CD4-positive, alpha-beta T cell treated with Interleukin-4 for 4 hours (primary cell): ENCODE results near the gene ERI3.

Experiments
- DNase-seq: peaks from one replicate; pipeline ENCODE4 v3.0.0-alpha.2; 2020

ERI3 gene

DNA sequence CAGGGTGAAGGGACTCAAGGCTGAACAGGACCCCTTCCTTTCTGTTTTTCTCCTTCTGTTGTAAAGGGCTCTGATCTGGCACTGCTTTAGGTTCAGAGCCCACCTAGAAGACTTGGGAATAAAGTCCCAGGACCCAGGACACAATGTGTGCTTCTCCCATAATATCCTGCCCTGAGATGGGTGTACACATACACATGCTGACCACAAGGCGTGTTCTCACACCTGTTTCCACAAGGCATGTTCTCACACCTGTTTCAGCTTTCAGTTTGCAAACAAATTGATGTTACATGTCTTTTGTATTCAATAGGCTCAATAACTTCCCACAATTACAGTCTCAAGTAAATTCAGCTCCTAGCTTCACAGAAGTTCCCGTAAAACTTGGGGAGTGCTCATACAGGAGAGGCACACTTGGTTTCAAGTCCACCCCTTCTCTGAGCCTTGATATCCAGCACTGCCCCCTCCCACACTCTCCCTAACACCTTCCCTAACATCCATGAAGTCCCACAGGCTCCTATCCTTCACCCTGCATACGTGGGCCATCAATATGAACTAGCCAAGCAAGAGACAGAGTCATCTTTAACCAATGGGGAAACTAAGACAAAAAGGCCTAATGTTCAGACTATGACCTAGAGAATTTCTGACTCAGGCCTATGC lies 41.7 kb downstream of the ERI3 start:
- no peak for DNase-seq

DNA sequence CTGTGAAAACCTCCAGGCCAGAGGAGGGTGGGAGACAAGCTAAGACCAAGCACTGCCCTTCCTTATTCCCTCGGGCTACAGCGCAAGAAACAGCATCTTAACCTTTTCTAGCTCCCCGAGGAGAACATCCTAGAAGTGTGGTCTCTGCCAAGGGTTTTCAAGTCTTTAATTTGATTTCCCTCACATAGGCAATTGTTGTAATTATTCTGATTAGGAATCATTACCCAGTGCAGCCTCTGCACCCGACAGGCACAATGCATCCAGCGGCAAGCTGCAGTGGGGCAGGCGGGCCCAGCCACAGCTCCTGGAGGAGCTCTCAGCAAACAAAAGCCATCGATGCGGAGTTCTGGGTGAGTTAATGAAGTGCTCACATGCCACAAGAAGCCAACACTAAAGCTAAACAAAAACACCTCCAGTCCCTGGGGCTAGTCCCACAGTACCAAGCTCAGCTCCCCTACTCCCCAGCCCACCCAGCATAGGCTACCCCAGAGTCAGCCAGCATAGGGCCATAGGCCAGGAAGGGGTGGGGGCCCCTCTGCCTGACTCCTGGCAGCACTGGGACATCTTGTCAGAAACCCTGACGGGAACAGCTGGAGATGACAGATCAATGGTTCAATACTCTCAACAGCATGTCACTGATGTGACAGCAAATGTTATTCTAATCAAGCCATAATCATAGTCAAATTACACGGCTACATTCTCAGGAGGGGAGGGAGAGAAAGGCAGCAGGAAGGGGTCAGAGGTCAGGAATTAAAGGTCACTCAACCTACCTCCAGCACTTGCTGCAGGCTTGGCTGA lies 42.5 kb downstream of the ERI3 start:
- no peak for DNase-seq

DNA sequence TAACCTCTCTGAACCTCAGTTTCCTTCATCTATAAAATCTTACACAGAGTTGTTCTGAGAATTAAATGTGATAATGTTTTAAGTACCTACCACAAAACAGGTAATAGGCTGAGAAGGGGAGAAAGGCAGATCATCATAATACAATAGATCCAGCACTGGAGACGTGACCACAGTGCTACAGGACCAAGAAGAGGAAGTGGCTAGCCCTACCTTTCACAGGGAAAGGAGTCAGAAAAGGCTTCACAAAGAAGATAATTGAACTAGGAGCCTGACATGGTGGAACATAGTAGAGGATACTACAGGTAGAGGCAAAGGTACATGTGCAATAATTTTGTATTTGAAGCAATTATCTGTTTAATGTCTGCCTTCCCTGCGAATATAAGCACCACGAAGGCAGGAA lies 45.1 kb downstream of the ERI3 start:
- DNase-seq: no peak

DNA sequence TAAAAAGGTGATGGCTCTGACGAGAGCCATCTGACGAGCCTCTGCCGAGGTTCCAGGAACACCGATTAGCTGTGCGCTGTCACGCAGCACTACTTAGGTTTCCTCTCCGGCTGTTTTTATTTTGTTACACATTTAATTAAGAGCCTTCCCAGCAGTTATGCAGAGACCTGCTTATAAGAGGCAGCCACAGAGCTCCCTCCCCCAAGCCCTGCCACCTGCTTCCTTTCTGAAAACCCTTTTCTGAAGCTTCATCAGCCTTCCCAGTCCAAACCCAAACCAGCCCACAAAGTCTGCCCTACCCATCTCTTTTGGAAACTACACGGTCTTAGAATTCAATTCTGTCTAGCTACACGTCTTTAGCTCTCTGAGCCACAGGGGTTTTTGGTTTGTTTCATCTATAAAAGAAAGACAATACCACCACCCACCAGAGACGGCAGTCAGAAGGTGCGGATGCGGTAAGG lies 49.1 kb downstream of the ERI3 start:
- peak; percentile 1 for DNase-seq

DNA sequence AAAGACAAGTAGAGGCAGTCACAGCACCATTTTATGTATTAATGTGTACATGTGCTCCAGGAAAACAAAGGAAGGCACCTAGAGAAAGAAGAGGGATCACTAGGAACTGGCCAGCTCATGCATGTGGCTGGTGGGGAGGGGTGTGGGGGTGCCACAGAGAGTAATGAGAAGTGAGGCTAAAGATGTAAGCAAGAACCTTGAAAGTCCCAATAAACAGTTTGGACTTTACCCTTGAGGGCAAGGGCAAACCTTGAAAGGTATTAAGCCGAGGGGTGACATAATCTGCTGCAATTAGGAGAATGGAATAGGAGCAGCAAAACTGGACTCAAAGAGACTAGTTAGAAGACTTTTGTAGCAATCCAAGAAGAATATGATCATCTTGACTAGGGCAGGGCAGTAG lies 51.5 kb downstream of the ERI3 start:
- no peak for DNase-seq

DNA sequence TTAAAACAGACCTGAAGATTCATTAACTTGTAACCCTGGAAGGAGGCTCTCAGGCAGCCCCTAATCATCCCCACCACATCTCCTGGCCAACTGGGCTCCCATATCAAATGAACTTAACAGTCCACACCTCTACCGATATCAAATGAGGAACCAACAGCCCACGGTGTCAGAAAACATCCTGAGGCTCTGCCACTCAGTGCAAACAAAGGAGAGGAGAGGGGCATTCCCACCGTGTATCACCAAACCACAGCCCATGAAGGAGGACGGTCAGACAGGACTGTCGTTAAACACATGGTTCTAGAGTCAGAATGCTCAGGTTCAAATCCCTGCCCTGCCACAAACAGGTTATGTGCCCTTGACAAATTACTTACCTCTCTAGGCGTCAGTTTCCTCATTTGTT lies 52.5 kb downstream of the ERI3 start:
- no peak for DNase-seq

DNA sequence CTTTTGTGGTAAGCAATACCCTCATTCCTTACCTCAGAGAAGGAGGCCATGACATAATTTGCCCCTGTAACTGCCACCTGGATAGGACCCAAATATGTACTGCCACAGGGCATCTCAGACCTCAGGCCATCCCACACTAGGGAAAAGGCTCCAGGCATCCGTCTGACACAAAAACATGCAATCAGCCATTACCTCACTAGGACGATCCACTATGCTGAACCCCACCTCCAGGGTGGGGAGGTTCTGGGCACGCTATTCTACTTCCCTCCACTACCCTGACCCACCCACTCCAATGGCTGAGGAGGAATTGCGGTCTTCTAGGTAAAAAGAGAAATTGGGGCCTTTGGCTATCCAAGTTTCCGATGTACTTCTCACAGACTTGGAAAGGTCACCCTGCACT lies 53.6 kb downstream of the ERI3 start:
- DNase-seq: no peak

DNA sequence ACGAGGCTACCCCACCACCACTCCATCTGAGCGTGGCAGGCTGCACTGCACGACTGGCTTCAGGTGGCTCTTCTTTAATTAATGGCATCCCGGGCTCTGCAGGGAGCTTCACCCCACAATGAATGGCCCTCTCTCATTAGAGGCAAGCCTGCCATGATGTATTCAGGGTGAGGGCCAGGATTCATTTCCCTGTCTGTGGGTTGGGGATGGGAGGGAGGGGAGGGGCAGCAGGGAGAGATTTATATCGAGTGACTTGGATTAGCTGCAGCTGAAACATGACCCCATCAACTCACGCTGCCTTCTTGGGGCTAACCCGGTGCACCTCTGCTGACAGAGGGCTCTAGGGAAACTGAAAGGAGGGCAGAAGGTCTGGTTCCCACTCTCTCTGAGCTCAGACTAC lies 54.2 kb downstream of the ERI3 start:
- DNase-seq: no peak

DNA sequence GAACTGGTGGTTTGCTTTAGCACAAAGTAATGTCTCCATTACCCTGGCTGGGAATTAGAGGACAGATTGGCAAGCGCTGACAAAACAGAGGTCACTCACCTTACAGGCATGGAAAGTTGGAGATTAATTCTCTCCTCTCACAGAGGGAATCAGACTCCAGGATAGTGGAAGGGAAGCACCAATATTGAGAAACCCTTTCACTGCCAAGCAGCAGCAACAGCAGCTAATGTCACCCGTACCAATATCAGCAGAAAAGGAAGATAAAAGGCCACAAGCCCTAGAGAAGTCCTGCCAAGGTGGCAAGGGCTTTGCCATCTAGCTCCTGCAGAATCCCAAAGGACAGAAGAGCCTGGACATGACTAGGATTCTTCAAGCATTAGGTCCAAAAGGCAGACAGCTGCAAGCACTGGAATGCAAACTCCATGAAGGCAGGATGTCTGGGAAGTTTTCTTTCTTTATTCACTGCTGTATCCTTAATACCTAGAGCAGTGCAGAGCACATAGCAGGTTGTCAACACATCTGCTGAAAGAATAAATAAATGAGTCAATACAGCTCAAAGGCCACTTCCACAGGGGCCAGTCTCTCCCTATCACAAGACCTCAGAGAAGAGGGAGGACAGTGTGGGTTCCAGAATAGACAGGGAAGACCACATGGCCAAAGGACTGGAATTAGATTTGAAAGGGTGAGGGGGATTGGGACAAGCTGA lies 57.2 kb downstream of the ERI3 start:
- DNase-seq: no peak

DNA sequence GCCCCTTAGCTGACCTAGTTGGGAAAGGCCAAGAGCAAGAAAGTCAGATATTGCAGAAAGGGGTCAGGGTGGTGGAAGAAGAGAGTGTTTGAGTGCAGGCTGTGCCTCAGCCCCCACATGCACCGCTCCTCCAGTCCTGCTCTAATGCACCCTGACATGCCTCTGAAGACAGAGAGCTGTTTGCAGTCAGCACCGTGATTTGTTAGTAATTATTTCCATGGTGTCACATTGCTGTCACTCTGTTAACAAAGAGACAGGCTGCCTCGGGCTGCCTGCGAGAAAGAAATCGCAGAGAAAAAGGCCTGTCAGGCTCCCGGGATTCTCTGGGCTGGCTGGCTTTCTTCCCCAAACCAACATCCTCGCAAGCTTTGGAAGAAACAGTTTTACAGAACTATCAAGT lies 58.3 kb downstream of the ERI3 start:
- DNase-seq: no peak

DNA sequence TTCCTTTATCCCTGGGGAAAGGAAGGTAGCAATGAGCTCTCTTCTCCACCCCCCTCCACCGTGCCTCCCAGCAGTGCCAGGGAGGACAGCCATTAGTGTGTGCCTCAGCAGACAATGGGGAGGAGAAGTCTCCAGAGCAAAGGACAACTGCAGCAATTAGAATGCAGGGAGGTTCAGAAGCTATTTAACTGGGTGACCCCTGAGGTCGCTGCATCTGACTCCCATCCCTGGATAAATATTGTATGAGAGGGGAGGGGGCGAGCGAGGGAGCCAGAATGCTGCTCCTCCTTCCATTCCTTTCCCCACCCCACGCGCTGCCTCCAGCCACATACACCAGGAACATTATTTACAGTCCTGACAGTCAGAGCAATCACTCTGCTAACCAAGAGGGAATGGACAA lies 59.0 kb downstream of the ERI3 start:
- DNase-seq: no peak

DNA sequence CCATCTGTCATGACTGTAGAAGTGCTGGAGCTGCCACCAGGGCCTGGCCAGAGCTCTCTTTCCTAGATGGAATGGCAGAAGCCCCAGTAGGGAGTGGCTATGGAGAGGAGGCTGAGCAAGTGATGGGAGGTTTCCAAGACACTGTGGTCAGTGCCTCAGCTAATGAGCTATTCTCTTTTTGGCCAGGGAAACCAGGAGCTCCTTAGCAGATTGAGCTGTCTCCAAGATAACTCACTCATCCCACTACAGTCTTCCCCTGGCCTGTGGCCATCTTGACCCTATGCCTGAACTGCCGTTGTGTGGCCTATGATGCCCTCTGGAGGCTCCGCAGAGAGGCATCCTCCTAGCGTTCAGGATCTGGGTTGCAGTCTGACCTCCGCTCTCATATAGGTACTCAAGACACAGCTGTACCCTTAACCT lies 60.5 kb downstream of the ERI3 start:
- DNase-seq: no peak

DNA sequence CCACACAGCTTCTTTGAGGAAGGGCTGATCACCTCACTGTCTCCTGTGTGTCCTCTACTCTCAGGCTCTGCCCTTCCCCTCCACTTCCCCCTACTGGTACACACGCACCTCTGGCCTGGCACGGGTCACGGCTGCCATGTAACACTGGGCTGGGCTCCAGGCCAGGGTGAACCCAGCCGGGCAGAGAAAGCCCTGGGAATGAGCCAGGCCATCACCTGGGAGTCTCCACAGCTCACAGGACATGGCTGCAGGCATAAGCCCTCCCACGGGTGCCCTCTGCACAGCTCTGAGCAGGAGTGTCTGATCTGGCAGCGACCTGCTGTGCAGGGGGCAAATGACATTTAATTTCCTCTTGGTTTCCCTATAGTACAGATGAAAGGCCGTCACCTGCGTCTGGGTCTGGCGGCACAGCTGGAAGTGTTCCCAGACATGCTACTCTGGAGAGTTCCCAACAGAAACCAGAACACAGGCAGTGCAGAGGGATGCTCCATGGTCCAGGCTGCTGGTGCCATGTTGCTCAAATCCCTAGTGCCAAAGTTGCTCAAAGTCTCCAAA lies 61.2 kb downstream of the ERI3 start:
- DNase-seq: no peak

DNA sequence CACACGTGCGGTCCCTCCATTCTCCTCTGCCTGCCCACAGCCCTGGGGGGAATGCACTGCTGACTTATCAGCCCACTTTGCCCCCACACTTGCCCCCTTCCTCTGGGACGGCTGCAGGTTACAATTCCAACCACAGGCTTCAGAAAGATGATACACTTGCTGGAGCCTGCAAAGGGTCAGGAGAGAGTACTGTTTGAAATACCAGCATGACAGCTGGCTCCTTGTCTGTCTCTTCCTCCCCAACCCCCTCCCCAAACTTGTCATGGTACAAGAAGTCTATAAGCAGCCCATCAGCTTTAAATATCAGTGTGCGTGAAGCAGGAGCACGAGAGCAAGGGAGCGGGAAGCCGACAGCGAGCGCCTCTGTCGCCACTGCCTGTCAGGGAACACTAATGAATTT lies 62.4 kb downstream of the ERI3 start:
- no peak for DNase-seq

DNA sequence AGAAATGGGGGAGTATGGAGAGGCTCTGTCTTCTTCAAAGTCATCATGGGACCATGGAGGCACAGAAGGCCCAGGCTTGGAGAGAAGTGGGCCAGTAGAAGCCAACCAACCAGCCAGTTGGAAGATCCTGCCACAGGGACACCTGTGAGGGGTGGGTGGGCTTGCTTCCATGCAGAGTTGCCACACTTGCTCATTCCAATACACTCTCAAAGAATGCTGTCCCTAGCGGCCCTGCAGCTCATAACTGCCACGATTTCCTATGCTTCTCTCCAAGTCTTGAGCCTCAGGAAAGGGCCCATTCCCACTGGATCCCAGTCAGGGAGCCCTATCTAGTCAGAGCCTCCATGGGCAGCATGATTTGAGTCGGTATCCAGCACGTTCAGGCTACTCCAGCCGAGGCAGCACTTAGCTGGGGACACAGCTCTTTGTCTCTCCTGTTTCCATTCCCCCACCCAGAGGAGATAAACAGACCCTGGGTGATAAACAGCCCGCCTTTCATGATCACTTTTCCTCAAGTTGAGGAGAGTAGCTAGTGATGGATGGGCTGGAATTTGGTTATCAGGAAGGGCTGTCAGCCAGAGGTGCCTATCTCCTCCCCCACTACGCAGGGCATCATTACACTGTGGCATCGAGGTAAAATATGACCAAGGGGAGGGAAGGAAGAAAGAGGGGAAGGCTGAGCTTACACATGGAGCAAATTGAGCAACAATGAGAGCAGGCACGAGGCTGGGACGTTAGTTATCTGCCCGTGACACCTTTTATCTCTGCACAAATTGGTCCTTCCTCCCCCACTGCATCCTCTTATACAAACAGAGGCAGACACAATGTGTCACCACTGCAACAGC lies 64.6 kb downstream of the ERI3 start:
- DNase-seq: no peak

DNA sequence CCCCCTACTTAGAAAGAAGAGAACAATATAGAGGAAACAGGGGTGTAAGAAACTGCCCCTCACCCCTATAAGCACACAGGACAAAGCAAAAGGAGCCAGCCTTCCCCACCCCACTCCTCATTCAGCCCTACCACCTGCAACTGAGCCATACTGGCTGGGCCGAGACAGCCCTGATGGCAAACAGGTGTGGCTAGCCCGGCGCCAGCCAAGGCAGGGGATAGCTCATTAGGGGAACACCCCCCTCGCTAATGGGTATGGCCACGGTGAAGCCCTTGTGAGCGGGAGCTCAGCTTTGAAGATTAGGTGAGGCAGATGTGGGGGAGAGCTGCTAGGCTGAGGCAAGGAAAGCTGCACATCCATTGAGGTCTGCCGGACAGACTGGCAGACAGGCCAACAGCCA lies 65.5 kb downstream of the ERI3 start:
- DNase-seq: no peak

DNA sequence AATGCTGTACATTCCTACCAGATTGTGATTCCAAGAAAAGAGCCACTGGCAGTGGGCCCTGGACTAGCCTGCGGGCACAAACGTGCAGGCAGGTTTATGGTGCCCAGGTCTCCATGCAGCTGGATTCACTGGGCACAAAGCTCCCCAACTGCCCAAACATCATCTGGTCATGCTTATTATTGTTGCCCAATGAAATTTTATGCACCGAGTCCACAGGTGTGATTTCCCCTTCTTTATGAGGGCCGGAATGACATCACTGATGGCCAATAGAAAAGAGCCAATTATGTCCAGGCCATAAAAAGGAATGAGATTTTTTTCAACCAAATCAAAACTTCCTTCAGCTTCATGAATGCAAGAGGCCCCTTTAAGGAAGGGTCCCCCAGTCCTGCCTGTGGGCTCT lies 66.2 kb downstream of the ERI3 start:
- DNase-seq: no peak

DNA sequence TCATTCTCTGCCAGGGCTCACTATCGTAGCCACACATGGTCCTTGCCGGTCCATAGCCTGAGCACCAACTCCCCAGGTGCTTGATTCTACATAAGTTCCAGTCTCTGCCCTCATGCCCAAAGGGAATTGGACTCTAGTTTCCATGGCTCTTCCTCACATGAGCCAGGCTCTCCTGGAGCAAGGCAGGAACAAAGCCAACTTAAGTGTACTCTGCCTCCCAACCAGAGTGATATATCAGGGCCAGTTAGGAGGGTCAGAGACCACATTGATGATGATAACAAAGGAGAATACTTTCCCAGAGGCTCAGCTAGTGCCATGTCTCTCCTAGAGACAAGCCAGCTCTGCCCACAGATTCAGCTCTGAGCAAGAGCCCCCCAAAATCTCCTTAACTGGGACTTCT lies 70.9 kb downstream of the ERI3 start:
- no peak for DNase-seq

DNA sequence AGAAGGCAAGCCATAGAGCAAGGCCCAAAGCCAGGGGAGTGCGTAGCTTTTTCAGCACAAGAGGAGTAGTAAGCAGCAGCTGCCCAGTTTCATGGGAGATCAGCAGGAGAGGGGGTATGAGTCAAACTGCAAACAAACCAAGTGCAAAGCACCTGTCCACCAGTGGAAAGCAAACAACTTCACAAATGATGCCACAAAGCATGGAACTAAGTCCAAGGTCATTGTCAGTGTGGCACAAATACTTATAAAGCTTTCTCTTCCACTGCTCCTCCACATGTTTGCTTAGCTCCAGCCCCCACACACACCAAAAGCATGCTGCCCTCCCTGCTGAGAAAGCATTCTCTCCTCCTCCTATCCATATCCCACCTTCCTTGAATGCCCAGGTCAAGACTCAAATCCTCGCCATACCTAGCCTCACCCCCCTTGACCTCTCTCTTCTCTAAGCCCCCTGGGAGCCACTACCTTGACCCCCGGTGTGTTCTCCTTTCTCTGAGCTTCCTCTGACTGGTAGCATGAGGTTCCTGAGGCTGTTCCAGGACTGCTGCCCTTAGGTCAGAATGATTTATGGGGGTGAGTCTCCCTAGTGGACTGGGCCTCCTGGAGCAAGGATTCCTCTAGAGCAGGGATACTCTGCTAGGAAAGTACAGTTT lies 71.4 kb downstream of the ERI3 start:
- no peak for DNase-seq

DNA sequence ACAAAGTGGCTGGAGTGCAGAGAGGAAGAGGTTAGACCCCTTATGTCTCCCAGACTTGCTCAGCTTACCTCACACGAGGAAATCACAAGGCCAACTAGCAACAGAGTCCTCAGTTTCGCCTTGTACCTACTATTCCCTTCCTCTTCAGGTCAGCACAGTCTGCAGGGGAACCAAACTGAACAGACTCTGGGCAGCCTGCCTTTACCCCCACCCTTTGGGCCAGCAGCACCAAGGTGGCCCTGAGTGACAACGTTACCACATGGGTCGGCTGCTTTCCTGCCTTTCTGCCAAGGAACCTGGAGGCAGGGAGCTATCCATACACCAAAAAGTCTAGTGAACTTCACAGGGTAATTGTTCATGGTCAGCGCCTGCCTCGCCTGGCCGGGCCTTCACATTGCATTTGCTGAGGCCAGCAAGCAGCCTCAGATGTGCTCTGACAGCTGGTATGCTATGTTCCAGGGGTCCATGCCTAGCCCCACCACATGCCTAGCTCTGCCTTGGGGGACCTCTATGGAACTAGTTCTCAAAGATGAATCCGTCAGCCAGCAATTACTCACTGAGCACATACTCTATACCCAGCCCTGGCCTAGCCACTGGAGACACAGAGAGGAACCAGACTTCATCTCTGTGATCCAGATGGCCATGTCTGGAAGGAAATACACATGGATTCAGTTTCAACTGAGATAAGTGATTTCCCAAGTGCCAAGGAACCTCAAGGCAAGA lies 72.2 kb downstream of the ERI3 start:
- DNase-seq: no peak

DNA sequence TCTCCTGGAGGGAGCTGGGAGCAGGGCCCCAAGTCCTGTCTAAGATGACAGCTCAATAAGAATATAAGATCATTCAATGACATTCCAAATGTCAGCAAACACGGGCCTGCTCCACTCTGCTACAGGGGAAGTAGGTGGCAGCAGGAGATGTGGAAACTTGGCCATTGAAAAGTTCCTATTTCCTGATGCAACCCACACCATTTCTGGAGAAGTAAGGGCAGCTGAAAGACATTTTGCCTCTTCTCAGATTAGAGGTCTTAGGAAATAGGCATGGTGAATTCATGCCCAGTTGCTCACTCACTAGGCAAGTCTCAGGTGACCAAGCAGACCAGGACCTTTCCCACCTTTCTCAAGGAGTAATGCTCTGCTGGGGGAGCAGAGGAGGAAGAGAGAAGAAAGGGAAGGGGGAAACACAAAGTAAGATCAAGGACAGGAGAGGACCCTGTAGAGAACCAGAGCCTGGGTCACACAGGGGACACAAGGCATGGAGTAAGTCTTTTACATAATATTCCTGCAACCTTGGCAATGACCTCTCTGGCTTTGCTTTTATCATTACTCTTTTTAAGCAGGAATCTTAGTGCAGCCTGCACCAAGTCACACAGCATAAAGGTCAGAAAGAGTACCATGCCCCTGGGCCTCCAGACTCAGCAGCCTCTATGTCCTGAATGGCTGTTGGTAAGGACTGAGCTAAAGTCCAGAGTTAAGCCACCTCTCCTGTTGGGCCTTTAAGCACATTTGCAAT lies 72.9 kb downstream of the ERI3 start:
- DNase-seq: no peak
